H4 (cell line): Measurements from ENCODE around the gene EPAS1. TPM values are rescaled to one million over a fixed set of nuclear protein-coding genes. Genes with fewer than 3 reads are reported as not detected.

Source experiments
- total RNA-seq: library from RNA; depleted of rRNA; stranded (reverse); fragments of >200 nt; shearing (Covaris generic); gene quantifications from 2 replicates; pipeline ENCODE4 v1.2.3, GENCODE V29; 2014; rRNA removed

EPAS1 gene
- total RNA-seq, 1 experiment from 2014 or later, result 31.6 TPM

Other genes starting within 250 kb of the EPAS1 start
- gene TMEM247, start 182.2 kb downstream of the EPAS1 start, total RNA-seq, result not detected in 2 replicates
- gene RHOQ, start 245.1 kb downstream of the EPAS1 start, total RNA-seq, result 65.5 and 70.3 TPM in 2 replicates
- 2.9 and 6.5 TPM in 2 replicates for gene ATP6V1E2, start 245.2 kb downstream of the EPAS1 start, total RNA-seq